SK-N-SH (cell line): ENCODE results near the gene APLN.

Source experiments
- MAX ChIP-seq: IDR thresholded peaks from 2 replicates; pipeline ENCODE4 v1.4.0; 2012; ENCODE audit warnings: low read depth
- POLR2AphosphoS5 ChIP-seq: IDR thresholded peaks from 2 replicates; pipeline ENCODE4 v1.6.1; 2012; ENCODE audit warnings: low read depth, low read length
- REST ChIP-seq: IDR thresholded peaks from 2 replicates; pipeline ENCODE4 v1.6.1; 2012; ENCODE audit warnings: mild to moderate bottlenecking, low read depth, low read length, moderate library complexity
- TAF1 ChIP-seq: IDR thresholded peaks from 2 replicates; pipeline ENCODE4 v1.6.1; 2012; ENCODE audit warnings: low read depth, mild to moderate bottlenecking, low read length, moderate library complexity, borderline replicate concordance
- TF ChIP-seq, protein P1 (sequence below): fragments of 200-600 bp; sonication (generic); IDR thresholded peaks from 2 replicates; pipeline ENCODE4 v1.6.1; 2017; ENCODE audit warnings: antibody characterized with exemption, mild to moderate bottlenecking, moderate library complexity

GRCh38 chrX:129679901-129680300 is 25.1 kb upstream of the APLN start:
- TF ChIP-seq MAX (no peak), TAF1 (no peak), POLR2AphosphoS5 (no peak), REST (no peak)
- TF ChIP-seq, protein P1, sequence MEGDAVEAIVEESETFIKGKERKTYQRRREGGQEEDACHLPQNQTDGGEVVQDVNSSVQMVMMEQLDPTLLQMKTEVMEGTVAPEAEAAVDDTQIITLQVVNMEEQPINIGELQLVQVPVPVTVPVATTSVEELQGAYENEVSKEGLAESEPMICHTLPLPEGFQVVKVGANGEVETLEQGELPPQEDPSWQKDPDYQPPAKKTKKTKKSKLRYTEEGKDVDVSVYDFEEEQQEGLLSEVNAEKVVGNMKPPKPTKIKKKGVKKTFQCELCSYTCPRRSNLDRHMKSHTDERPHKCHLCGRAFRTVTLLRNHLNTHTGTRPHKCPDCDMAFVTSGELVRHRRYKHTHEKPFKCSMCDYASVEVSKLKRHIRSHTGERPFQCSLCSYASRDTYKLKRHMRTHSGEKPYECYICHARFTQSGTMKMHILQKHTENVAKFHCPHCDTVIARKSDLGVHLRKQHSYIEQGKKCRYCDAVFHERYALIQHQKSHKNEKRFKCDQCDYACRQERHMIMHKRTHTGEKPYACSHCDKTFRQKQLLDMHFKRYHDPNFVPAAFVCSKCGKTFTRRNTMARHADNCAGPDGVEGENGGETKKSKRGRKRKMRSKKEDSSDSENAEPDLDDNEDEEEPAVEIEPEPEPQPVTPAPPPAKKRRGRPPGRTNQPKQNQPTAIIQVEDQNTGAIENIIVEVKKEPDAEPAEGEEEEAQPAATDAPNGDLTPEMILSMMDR = no peak
